GM18526 (cell line): ENCODE measurements around the gene VWC2.

ENCODE experiments used
- POLR2A ChIP-seq: IDR thresholded peaks from 3 replicates; pipeline ENCODE4 v1.6.1; 2011; ENCODE audit not compliant: insufficient read length; ENCODE audit errors: extremely low read depth

Gene VWC2

GRCh38 chr7:49775065-49775948, 1.9 kb downstream of the VWC2 start:
- TF ChIP-seq POLR2A: no peak

GRCh38 chr7:49775949-49776443, 2.6 kb downstream of the VWC2 start:
- TF ChIP-seq POLR2A: no peak

- TF ChIP-seq POLR2A: no peak
Observed at GRCh38 chr7:49776994-49777393, 3.6 kb downstream of the VWC2 start.

GRCh38 chr7:49778731-49779270, 5.4 kb downstream of the VWC2 start:
- no peak for TF ChIP-seq POLR2A

GRCh38 chr7:49780953-49781352, 7.5 kb downstream of the VWC2 start:
- no peak for TF ChIP-seq POLR2A

GRCh38 chr7:49781996-49782395, 8.6 kb downstream of the VWC2 start:
- no peak for TF ChIP-seq POLR2A

- TF ChIP-seq POLR2A: no peak
Observed at GRCh38 chr7:49783446-49783845, 10.0 kb downstream of the VWC2 start.

GRCh38 chr7:49787980-49788379, 14.5 kb downstream of the VWC2 start:
- no peak for TF ChIP-seq POLR2A

- no peak for TF ChIP-seq POLR2A
Observed at GRCh38 chr7:49788455-49789059, 15.1 kb downstream of the VWC2 start.

GRCh38 chr7:49789736-49790135, 16.3 kb downstream of the VWC2 start:
- TF ChIP-seq POLR2A: no peak

- no peak for TF ChIP-seq POLR2A
Observed at GRCh38 chr7:49790209-49790608, 16.8 kb downstream of the VWC2 start.

- TF ChIP-seq POLR2A: no peak
Observed at GRCh38 chr7:49791088-49791741, 17.8 kb downstream of the VWC2 start.

GRCh38 chr7:49797987-49798660, 24.7 kb downstream of the VWC2 start:
- no peak for TF ChIP-seq POLR2A

GRCh38 chr7:49800031-49800430, 26.6 kb downstream of the VWC2 start:
- TF ChIP-seq POLR2A: no peak

- TF ChIP-seq POLR2A: no peak
Observed at GRCh38 chr7:49802600-49802999, 29.2 kb downstream of the VWC2 start.
